K562 (cell line): ENCODE data around the gene SGPP1. TPM values are rescaled to one million over a fixed set of nuclear protein-coding genes. Genes with fewer than 3 reads are reported as not detected.

ENCODE experiments used
- ARNT ChIP-seq, 2 experiments: fragments of 450-650 bp; IDR thresholded peaks; 2 replicates each; pipeline ENCODE4 v1.6.1; 2016; ENCODE audit warnings: mild to moderate bottlenecking in 1 of 2
- ATF7 ChIP-seq: fragments of 450-650 bp; IDR thresholded peaks from 2 replicates; pipeline ENCODE4 v1.7.1; 2014; ENCODE audit warnings: mild to moderate bottlenecking, moderate library complexity
- CAMTA2 ChIP-seq: fragments of 250-450 bp; sonication (Bioruptor Pico); conservative IDR thresholded peaks from 2 replicates; pipeline ENCODE4 v1.5.1; 2022
- CC2D1A ChIP-seq: fragments of 450-650 bp; IDR thresholded peaks from 2 replicates; pipeline ENCODE4 v1.6.1; 2017; ENCODE audit warnings: mild to moderate bottlenecking
- CREB5 ChIP-seq: fragments of 250-450 bp; sonication (Bioruptor Pico); IDR thresholded peaks from 2 replicates; pipeline ENCODE4 v1.5.0; 2020; ENCODE audit warnings: mild to moderate bottlenecking
- E2F1 ChIP-seq: sonication (generic); formaldehyde crosslinking; IDR thresholded peaks from 2 replicates; pipeline ENCODE4 v1.8.1; 2023; ENCODE audit warnings: mild to moderate bottlenecking, missing genetic modification reagents, moderate library complexity
- ETV5 ChIP-seq: sonication (generic); formaldehyde crosslinking; IDR thresholded peaks from 2 replicates; pipeline ENCODE4 v1.4.0; 2020; ENCODE audit warnings: low read depth, mild to moderate bottlenecking, missing genetic modification reagents
- KDM5B ChIP-seq: fragments of 200-600 bp; sonication (generic); IDR thresholded peaks from 2 replicates; pipeline ENCODE4 v1.6.1; 2012; ENCODE audit warnings: low read depth, mild to moderate bottlenecking, moderate library complexity, low read length, control low read depth, inconsistent platforms; ENCODE audit not compliant: insufficient replicate concordance
- L3MBTL2 ChIP-seq: fragments of 450-650 bp; IDR thresholded peaks from 2 replicates; pipeline ENCODE4 v1.6.1; 2016; ENCODE audit warnings: mild to moderate bottlenecking, moderate library complexity
- LCOR ChIP-seq: sonication (generic); formaldehyde crosslinking; IDR thresholded peaks from 2 replicates; pipeline ENCODE4 v1.8.0; 2022; ENCODE audit warnings: mild to moderate bottlenecking, missing genetic modification reagents
- MTA3 ChIP-seq: fragments of 450-650 bp; formaldehyde crosslinking; IDR thresholded peaks from 2 replicates; pipeline ENCODE4 v1.6.1; 2017; ENCODE audit warnings: mild to moderate bottlenecking, borderline replicate concordance
- NFYB ChIP-seq: IDR thresholded peaks from 2 replicates; pipeline ENCODE4 v1.6.1; 2011; ENCODE audit warnings: mild to moderate bottlenecking, moderate library complexity; ENCODE audit not compliant: insufficient read length; ENCODE audit errors: extremely low read depth
- NR0B1 ChIP-seq: fragments of 450-650 bp; IDR thresholded peaks from one replicate; pipeline ENCODE4 v1.6.1; 2018; ENCODE audit warnings: mild to moderate bottlenecking, moderate library complexity; ENCODE audit not compliant: partially characterized antibody
- OTX1 ChIP-seq: fragments of 450-650 bp; formaldehyde crosslinking; IDR thresholded peaks from 2 replicates; pipeline ENCODE4 v1.4.0; 2022; ENCODE audit warnings: mild to moderate bottlenecking
- PML ChIP-seq: IDR thresholded peaks from 2 replicates; pipeline ENCODE4 v1.6.1; 2012; ENCODE audit warnings: low read length, inconsistent platforms
- SMC3 ChIP-seq: conservative IDR thresholded peaks from 2 replicates; pipeline ENCODE4 v1.6.1; 2011; ENCODE audit warnings: low read depth, low read length, improper control_type of control experiment; ENCODE audit not compliant: insufficient read depth
- TEAD1 ChIP-seq, 2 experiments: fragments of 450-650 bp in 1 of 2; sonication (generic) in 1 of 2; formaldehyde crosslinking; IDR thresholded peaks; 2 replicates each; pipeline versions ENCODE4 v1.4.0 to v1.8.0; 2020 to 2022; ENCODE audit warnings: mild to moderate bottlenecking in 2 of 2, missing genetic modification reagents in 1 of 2
- ZMIZ1 ChIP-seq, 2 experiments: fragments of 150-350 bp in 1 of 2; IDR thresholded peaks; 2 replicates each; pipeline ENCODE4 v1.6.1; 2012 to 2016; ENCODE audit warnings: low read depth in 2 of 2, low read length in 2 of 2, mild to moderate bottlenecking in 1 of 2, moderate library complexity in 1 of 2
- ZNF511 ChIP-seq: sonication (generic); formaldehyde crosslinking; IDR thresholded peaks from 2 replicates; pipeline ENCODE4 v1.8.0; 2022; ENCODE audit warnings: mild to moderate bottlenecking, missing genetic modification reagents
- polyA plus RNA-seq, 8 experiments: library from polyadenylated mRNA; depleted of rRNA in 4 of 8; stranded (reverse) in 5 of 8; unstranded in 3 of 8; fragments of >200 nt; fragmentation: Nextera tagmentation in 2 of 8; fragmentation: Illumina TruSeq in 1 of 8; extraction: Ambion mirVana in 2 of 8; extraction: Trizol in 1 of 8; gene quantifications; 2 replicates each; pipeline versions ENCODE4 v1.2.1 to v1.2.3, GENCODE V29; 2011 to 2014; ENCODE audit warnings: inconsistent platforms in 1 of 8, missing spikeins in 1 of 8
- total RNA-seq, 7 experiments: library from RNA; depleted of rRNA in 6 of 7; stranded (reverse); fragments of >200 nt in 6 of 7; fragmentation: Illumina TruSeq in 2 of 7; extraction: Trizol in 2 of 7; gene quantifications; 2 replicates each; pipeline versions ENCODE4 v1.2.1 to v1.2.3, GENCODE V29; 2011 to 2021; ENCODE audit warnings: low replicate concordance in 1 of 7

Gene SGPP1
- total and polyA plus RNA-seq, 9 of the 15 experiments (the other 6 are each of a cell fraction or from before 2014, with no cell fraction given), result 2.2 to 7.3 (median 5.6) TPM

GRCh38 chr14:63641473-63642228 lies 86.2 kb downstream of the SGPP1 start, which contains the start of gene WDR89 (continued):
- TF ChIP-seq ZMIZ1 (IDR thresholded peaks at IDR 0.05; ENCODE audit: low read depth in 2 of 2, low read length in 2 of 2) (peak in 1 of 2 experiments; percentile 18; a peak in 1 of 4 replicates), CREB5 (CRISPR knock-in tag) (no peak), E2F1 (CRISPR knock-in tag) (no peak), ETV5 (CRISPR knock-in tag) (0 out of 2 replicates have a peak, but pooled peaks have one; percentile 12), CC2D1A (peak; percentile 96), CAMTA2 (no peak), MTA3 (peak; percentile 79; the same call in 1 of the 2 replicates), ARNT (IDR thresholded peaks at IDR 0.05) (no peak), SMC3 (0 out of 2 replicates have a peak, but pooled peaks have one; percentile 2), KDM5B (peak; percentile 86), TEAD1 (CRISPR knock-in tag; IDR thresholded peaks at IDR 0.05) (peak in 1 of 2 experiments; percentile 30; a peak in 1 of 4 replicates), PML (peak; percentile 63; the same call in 1 of the 2 replicates), OTX1 (CRISPR knock-in tag) (no peak), LCOR (CRISPR knock-in tag) (0 out of 2 replicates have a peak, but pooled peaks have one; percentile 32), NR0B1 (no peak), NFYB (peak; percentile 51), ATF7 (peak; percentile 41; the same call in 1 of the 2 replicates), ZNF511 (CRISPR knock-in tag) (peak; percentile 86; the same call in 1 of the 2 replicates), L3MBTL2 (peak; percentile 99)
